GM12873 (cell line): Measurements from ENCODE around the gene SEMG1.

Experiments used
- TF ChIP-seq, protein P1 (sequence below): IDR thresholded peaks from 2 replicates; pipeline ENCODE4 v1.5.1; 2012; ENCODE audit warnings: low read depth, mild to moderate bottlenecking, moderate library complexity, low read length, control low read depth; ENCODE audit not compliant: insufficient read depth; ENCODE audit errors: missing control alignments

The SEMG1 gene, protein sequence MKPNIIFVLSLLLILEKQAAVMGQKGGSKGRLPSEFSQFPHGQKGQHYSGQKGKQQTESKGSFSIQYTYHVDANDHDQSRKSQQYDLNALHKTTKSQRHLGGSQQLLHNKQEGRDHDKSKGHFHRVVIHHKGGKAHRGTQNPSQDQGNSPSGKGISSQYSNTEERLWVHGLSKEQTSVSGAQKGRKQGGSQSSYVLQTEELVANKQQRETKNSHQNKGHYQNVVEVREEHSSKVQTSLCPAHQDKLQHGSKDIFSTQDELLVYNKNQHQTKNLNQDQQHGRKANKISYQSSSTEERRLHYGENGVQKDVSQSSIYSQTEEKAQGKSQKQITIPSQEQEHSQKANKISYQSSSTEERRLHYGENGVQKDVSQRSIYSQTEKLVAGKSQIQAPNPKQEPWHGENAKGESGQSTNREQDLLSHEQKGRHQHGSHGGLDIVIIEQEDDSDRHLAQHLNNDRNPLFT

GRCh38 chr20:45206725-45207124, at the start of gene SEMG1:
Gene SEMG1 (plus strand): TSS chr20:45207033. CDS start chr20:45207054, 21 bp downstream.
- TF ChIP-seq, protein P1, sequence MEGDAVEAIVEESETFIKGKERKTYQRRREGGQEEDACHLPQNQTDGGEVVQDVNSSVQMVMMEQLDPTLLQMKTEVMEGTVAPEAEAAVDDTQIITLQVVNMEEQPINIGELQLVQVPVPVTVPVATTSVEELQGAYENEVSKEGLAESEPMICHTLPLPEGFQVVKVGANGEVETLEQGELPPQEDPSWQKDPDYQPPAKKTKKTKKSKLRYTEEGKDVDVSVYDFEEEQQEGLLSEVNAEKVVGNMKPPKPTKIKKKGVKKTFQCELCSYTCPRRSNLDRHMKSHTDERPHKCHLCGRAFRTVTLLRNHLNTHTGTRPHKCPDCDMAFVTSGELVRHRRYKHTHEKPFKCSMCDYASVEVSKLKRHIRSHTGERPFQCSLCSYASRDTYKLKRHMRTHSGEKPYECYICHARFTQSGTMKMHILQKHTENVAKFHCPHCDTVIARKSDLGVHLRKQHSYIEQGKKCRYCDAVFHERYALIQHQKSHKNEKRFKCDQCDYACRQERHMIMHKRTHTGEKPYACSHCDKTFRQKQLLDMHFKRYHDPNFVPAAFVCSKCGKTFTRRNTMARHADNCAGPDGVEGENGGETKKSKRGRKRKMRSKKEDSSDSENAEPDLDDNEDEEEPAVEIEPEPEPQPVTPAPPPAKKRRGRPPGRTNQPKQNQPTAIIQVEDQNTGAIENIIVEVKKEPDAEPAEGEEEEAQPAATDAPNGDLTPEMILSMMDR = no peak

DNA sequence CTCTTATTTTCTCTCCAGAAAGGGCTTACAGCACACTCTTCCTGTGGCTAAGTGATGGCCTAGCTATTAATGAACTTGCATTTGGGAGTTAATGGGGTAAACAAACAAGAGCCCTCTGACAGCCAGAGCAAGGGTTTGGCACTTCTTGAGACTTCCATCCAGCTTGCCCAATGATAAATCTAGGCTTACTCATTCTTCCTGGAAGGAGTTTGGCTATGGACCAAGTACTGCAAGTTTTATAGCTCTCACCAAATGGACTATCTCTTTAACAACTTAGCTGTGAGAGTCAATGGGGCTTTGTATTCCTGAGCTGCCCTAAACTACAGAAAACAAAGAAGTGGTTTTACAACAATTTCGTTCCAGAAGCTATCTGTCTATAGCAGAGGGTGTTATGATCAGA, 48.9 kb upstream of the SEMG1 start:
- TF ChIP-seq, protein P1 = no peak

GRCh38 chr20:45163083-45163803, 43.6 kb upstream of the SEMG1 start:
- TF ChIP-seq, protein P1 = no peak

DNA sequence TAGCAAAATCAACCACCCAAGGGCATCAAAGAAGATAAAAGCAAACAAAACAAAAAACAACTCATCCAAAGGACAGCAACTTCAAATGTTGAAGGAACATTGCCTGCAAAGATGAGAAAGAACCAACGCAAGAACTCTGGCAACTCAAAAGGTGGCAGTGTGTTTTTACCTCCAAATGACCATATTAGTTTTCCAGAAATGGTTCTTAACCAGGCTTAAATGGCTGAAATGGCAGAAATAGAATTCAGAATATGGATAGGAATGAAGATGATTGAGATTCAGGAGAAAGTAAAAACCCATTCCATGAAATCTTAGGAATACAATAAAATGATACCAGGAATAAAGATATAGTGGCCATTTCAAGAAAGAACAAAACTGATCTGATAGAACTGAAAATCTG, 41.9 kb upstream of the SEMG1 start:
- TF ChIP-seq, protein P1 = no peak

DNA sequence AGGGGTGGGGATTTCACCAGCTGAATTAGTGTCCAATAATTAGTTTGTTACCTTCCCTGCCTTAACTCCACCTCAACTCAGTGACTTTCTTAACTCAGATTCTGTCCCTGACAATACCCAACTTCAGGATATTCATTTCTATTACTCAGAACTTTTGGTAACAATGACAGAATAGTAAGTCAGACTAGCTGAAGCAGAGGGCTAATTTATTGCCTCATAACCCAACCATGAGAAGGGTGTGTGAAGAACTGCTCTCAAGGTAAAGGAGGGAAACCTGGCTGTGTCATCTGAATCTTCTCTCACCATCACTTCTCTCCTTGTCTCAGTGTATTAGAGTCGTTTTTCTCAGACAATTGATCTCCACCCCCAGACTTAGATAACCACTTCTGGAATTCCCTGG, 33.3 kb upstream of the SEMG1 start:
- TF ChIP-seq, protein P1 = no peak

GRCh38 chr20:45174434-45175364, 32.1 kb upstream of the SEMG1 start, which contains the start of gene PI3:
Gene PI3 (plus strand): TSS chr20:45174902. CDS start chr20:45174923, 21 bp downstream.
- TF ChIP-seq, protein P1 = no peak
